ENCODE results near the gene RFTN1. TPM values are rescaled to one million over a fixed set of nuclear protein-coding genes. Genes with fewer than 3 reads are reported as not detected.

RFTN1 gene
- total and polyA plus RNA-seq, 2 donors (not counting 3 experiments of a cell fraction or from before 2014, with no cell fraction given), result 40.3 to 43.3 TPM

- Histone ChIP-seq H3K4me1 (ENCODE audit: control insufficient read depth, extremely low read depth, insufficient read depth, low read length) (peaks cover 23% of the 10 kb centered on the region), H3K4me2 (ENCODE audit: insufficient read depth, low read length) (no peak overlapping the region), H3K27me3 (ENCODE audit: control insufficient read depth in 2 of 2, insufficient read depth in 2 of 2, low read length in 2 of 2) (no peaks in the 10 kb centered on the region), H2AFZ (ENCODE audit: low read depth, low read length) (no peak overlapping the region), H3K27ac (ENCODE audit: insufficient read depth, low read depth, low read length) (no peak overlapping the region), H4K20me1 (replicated peaks; ENCODE audit: control insufficient read depth, extremely low read depth, insufficient read depth, low read length) (no peaks in the 10 kb centered on the region), H3K79me2 (ENCODE audit: control insufficient read depth, insufficient read depth, low read length) (peaks cover 47% of the 10 kb centered on the region), H3K4me3 (replicated peaks in 1 of 3; ENCODE audit: insufficient read depth in 1 of 3, low read depth in 1 of 3, low read length in 3 of 3) (no peak overlapping the region), H3K9ac (replicated peaks; ENCODE audit: extremely low read depth, insufficient read depth, low read length) (no peak overlapping the region), H3K36me3 (ENCODE audit: control insufficient read depth in 2 of 2, extremely low read depth in 1 of 2, insufficient read depth in 2 of 2, low read length in 2 of 2) (peaks cover 0 to 5% of the 10 kb centered on the region in 2 experiments), H3K9me1 (replicated peaks; ENCODE audit: control insufficient read depth, extremely low read depth, insufficient read depth, low read length) (no peaks in the 10 kb centered on the region), H3K9me3 (replicated peaks; ENCODE audit: control insufficient read depth, insufficient read depth, low read length) (no peaks in the 10 kb centered on the region)
- ChIA-PET POLR2A (no interaction called here), CTCF (interaction anchor here (1.7 to 5.9 kb wide), 4 partner anchors 23 to 287 kb away, joined by 5 to 70 read pairs (median 38); no protein-coding TSS in a partner anchor)
- FAIRE-seq, result no peak
- BruUV-seq (replicated peaks), result no TSS peak
- dilution Hi-C loops (cut with MboI; ENCODE audit: extremely low pct_ligation_motif_present, low sequenced_read_pairs), result no loop called here
- DNase-seq (ENCODE audit: low read depth, low spot score), result no peak
- intact Hi-C loops (cut with micrococcal nuclease), result no loop called here
- TF ChIP-seq EZH2 (IDR thresholded peaks at IDR 0.05; ENCODE audit: borderline replicate concordance, low read depth, low read length, severe bottlenecking) (no peak), GATA2 (IDR thresholded peaks at IDR 0.05; ENCODE audit: insufficient read depth, insufficient read length, low read depth, low read length) (no peak), MAX (IDR thresholded peaks at IDR 0.05; ENCODE audit: insufficient read depth, insufficient read length) (no peak), POLR2AphosphoS5 (IDR thresholded peaks at IDR 0.05; ENCODE audit: insufficient read depth, low read depth, low read length) (no peak), MYC (IDR thresholded peaks at IDR 0.05; ENCODE audit: low read depth, low read length) (no peak), JUN (IDR thresholded peaks at IDR 0.05; ENCODE audit: borderline replicate concordance, insufficient read depth, insufficient read length, low read depth) (no peak)
Observed at GRCh38 chr3:16266714-16267113, 246.8 kb downstream of the RFTN1 start.

Other genes with a start within 250 kb of the RFTN1 start
- gene DPH3, start 248.8 kb downstream of the RFTN1 start, total RNA-seq, result 28.7 and 29.6 TPM in 2 replicates
- gene DPH3, start 248.8 kb downstream of the RFTN1 start, polyA plus RNA-seq, result 6.9 and 7.7 TPM in 2 replicates
- gene OXNAD1, start 248.5 kb downstream of the RFTN1 start, total RNA-seq, result 8.9 and 9.7 TPM in 2 replicates
- gene OXNAD1, start 248.5 kb downstream of the RFTN1 start, polyA plus RNA-seq, result 4.1 and 5.5 TPM in 2 replicates
- gene DAZL, start 91.7 kb upstream of the RFTN1 start, total RNA-seq, result not detected in 2 replicates
- not detected in 2 replicates for gene DAZL, start 91.7 kb upstream of the RFTN1 start, polyA plus RNA-seq